Lung (tissue), 12 donors: ENCODE data around the gene THUMPD2. TPM values are rescaled to one million over a fixed set of nuclear protein-coding genes. Genes with fewer than 3 reads are reported as not detected.
A peak's percentile ranks its signal among the peaks of the same experiment; 100 is the strongest.
"Not testable (repeated sequence)": the region's sequence is repeated elsewhere in the genome, so short reads cannot be mapped to it uniquely, and the experiment has no call there.

ENCODE experiments used
- ATAC-seq: fragments of 200-7000 bp; cut with Tn5 transposase; one replicate; pipeline ENCODE4 v1.9.1; 2020; ENCODE audit warnings: moderate number of reproducible peaks; ENCODE audit not compliant: insufficient read depth, low FRiP score
- DNase-seq, 3 donors: peaks; one replicate each; pipeline ENCODE4 v3.0.0-alpha.2; 2013 to 2017
- H3K27ac ChIP-seq, 2 donors: one replicate each; pipeline ENCODE4 v1.5.1; 2013; ENCODE audit warnings: mild to moderate bottlenecking in 2 of 2, moderate library complexity in 2 of 2, control low read depth in 1 of 2, inconsistent platforms in 1 of 2, low read depth in 1 of 2, low read length in 1 of 2
- H3K27me3 ChIP-seq, 3 donors: one replicate each; pipeline ENCODE4 v1.5.1; 2013; ENCODE audit warnings: low read length in 2 of 3; ENCODE audit not compliant: control insufficient read depth in 3 of 3, insufficient read depth in 3 of 3
- H3K36me3 ChIP-seq, 4 donors: one replicate each; pipeline ENCODE4 v1.5.1; 2013; ENCODE audit warnings: low read length in 4 of 4, mild to moderate bottlenecking in 1 of 4, moderate library complexity in 1 of 4; ENCODE audit not compliant: control insufficient read depth in 4 of 4, insufficient read depth in 4 of 4
- H3K4me1 ChIP-seq, 5 donors: one replicate each; pipeline ENCODE4 v1.5.1; 2013; ENCODE audit warnings: low read length in 5 of 5, mild to moderate bottlenecking in 2 of 5, moderate library complexity in 1 of 5; ENCODE audit not compliant: control insufficient read depth in 5 of 5, insufficient read depth in 5 of 5
- H3K4me3 ChIP-seq: one replicate; pipeline ENCODE4 v1.5.1; 2013; ENCODE audit warnings: mild to moderate bottlenecking, control low read depth, moderate library complexity
- H3K9ac ChIP-seq, 2 donors: one replicate each; pipeline ENCODE4 v1.5.1; 2013; ENCODE audit warnings: low read length in 2 of 2, control low read depth in 1 of 2; ENCODE audit not compliant: insufficient read depth in 1 of 2
- H3K9me3 ChIP-seq, 4 donors: one replicate each; pipeline ENCODE4 v1.5.1; 2013; ENCODE audit warnings: low read length in 3 of 4, mild to moderate bottlenecking in 1 of 4, moderate library complexity in 1 of 4; ENCODE audit not compliant: control insufficient read depth in 4 of 4, insufficient read depth in 3 of 4
- CTCF ChIP-seq: IDR thresholded peaks from 2 replicates; pipeline ENCODE4 v1.5.1; 2012; ENCODE audit warnings: mild to moderate bottlenecking; ENCODE audit errors: control extremely low read depth, extremely low read depth
- WGBS, 2 donors: extraction: QIAGEN DNeasy Blood & Tissue Kit; methylation state at CpG; one replicate each; pipeline ENCODE4 v1.1.7; 2013; 5-methylcytosine and 5-hydroxymethylcytosine counted together
- polyA plus RNA-seq, 2 donors: library from polyadenylated mRNA; stranded (reverse); fragments of 200-250 nt; gene quantifications; one replicate each; pipeline ENCODE4 v1.2.1, GENCODE V29; 2013
- total RNA-seq, 2 donors: library from RNA; depleted of rRNA in 1 of 2; stranded (reverse); fragments of >200 nt in 1 of 2; gene quantifications; one replicate each; pipeline ENCODE4 v1.2.1, GENCODE V29; 2014 to 2021
- donor health status: control.
- donor health status: control.
- donor health status: Bipolar disorder and iron deficiency.
- donor health status: healthy.
- donor health status: DM: yes; HTN: yes; CAD: no.

Gene THUMPD2
- total and polyA plus RNA-seq, 4 donors: 6.9 to 28.1 (median 11.5) TPM

GRCh38 chr2:39730276-39730675 is 48.8 kb downstream of the THUMPD2 start:
- peaks cover 6 to 22% (median 10%) of the 10 kb centered on the region in 4 donors for H3K36me3 ChIP-seq
- WGBS, 2 donors: 90 to 97% methylated on average over 5 of the region's 5 CpGs
- no peaks in the 10 kb centered on the region for H3K27me3 ChIP-seq
- ATAC-seq (no peak), DNase-seq (no peak)
- no peak overlapping the region for H3K9ac ChIP-seq
- H3K27ac ChIP-seq: no peak overlapping the region
- peaks cover 0 to 3% (median 0%) of the 10 kb centered on the region in 5 donors for H3K4me1 ChIP-seq
- peaks cover 0 to 2% (median 0%) of the 10 kb centered on the region in 4 donors for H3K9me3 ChIP-seq
- TF ChIP-seq CTCF: no peak
- no peak overlapping the region for H3K4me3 ChIP-seq

GRCh38 chr2:39728941-39729351 is 50.1 kb downstream of the THUMPD2 start:
- ATAC-seq (no peak), DNase-seq (peak in 1 of 3 donors; percentile 28)
- 66 to 70% methylated on average over 5 of the region's 5 CpGs for whole genome bisulfite sequencing, 2 donors
- Histone ChIP-seq H3K9me3 (peaks cover 0 to 2% (median 0%) of the 10 kb centered on the region in 4 donors), H3K27ac (no peak overlapping the region), H3K4me1 (peaks cover 0 to 3% (median 0%) of the 10 kb centered on the region in 5 donors), H3K27me3 (no peaks in the 10 kb centered on the region), H3K4me3 (no peak overlapping the region), H3K9ac (no peak overlapping the region), H3K36me3 (peaks cover 4 to 14% (median 7%) of the 10 kb centered on the region in 4 donors)
- peak; percentile 2 for TF ChIP-seq CTCF

GRCh38 chr2:39728085-39728484 is 51.0 kb downstream of the THUMPD2 start:
- not testable (repeated sequence) for H3K27me3 ChIP-seq, DNase-seq, H3K4me1 ChIP-seq, H3K27ac ChIP-seq, H3K9me3 ChIP-seq, ATAC-seq, H3K9ac ChIP-seq, H3K4me3 ChIP-seq
- 25 to 50% methylated on average over 4 of the region's 4 CpGs for WGBS, 2 donors
- peaks cover 1 to 10% (median 5%) of the 10 kb centered on the region in 4 donors for H3K36me3 ChIP-seq

GRCh38 chr2:39725401-39725800 is 53.7 kb downstream of the THUMPD2 start:
- H3K4me1 ChIP-seq: no peaks in the 10 kb centered on the region
- H3K9me3 ChIP-seq: no peaks in the 10 kb centered on the region
- TF ChIP-seq CTCF: no peak
- WGBS, 2 donors: 92 to 95% methylated on average over 5 of the region's 5 CpGs
- no peak overlapping the region for H3K27ac ChIP-seq
- ATAC-seq (no peak), DNase-seq (no peak)
- H3K9ac ChIP-seq: no peak overlapping the region
- no peak overlapping the region for H3K4me3 ChIP-seq
- H3K27me3 ChIP-seq: no peaks in the 10 kb centered on the region
- peaks cover 0 to 4% (median 0%) of the 10 kb centered on the region in 4 donors for H3K36me3 ChIP-seq
